GOT3 (cell line): ENCODE data around the gene FOXP1.

Experiments
- DNase-seq: peaks from one replicate; lab custom pipeline; 2025; ENCODE audit warnings: mixed read lengths; lab: John Stamatoyannopoulos, UW

The FOXP1 gene

DNA sequence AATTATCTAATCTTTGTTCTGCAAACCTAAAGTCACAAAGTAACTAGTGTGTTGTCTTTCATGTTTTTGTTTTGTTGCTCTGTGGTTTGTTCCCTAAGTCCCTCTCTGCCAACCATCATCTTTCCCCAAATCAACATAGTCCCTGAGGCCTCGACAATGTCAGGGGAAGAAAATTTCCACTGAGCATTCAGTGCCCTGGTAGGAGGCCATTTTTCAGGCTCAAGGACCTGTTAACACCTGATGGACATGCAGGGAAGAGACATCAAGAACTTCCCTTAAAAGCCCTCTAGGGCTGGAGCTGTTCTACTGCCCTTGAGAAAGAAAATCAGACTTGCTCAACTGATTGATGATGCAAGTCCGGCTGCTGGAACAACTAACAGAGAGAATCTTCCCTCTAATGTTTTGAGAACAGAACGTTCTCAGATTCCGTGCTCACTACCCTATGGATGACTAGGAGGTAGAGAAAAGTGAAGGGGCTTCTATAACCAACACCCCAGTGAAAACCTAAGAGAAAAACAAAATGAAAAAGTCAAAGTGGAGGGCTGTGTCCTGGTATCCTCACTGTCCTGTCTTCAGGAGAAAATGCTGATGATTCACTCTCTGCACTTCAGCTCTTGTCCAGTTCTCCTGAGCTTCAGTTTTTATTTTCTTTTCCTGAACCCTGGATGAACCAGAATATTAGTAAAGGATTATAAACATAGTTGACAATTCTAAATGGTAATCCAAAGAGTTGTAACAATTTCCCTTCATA, 373.1 kb downstream of the FOXP1 start:
- DNase-seq: no peak

DNA sequence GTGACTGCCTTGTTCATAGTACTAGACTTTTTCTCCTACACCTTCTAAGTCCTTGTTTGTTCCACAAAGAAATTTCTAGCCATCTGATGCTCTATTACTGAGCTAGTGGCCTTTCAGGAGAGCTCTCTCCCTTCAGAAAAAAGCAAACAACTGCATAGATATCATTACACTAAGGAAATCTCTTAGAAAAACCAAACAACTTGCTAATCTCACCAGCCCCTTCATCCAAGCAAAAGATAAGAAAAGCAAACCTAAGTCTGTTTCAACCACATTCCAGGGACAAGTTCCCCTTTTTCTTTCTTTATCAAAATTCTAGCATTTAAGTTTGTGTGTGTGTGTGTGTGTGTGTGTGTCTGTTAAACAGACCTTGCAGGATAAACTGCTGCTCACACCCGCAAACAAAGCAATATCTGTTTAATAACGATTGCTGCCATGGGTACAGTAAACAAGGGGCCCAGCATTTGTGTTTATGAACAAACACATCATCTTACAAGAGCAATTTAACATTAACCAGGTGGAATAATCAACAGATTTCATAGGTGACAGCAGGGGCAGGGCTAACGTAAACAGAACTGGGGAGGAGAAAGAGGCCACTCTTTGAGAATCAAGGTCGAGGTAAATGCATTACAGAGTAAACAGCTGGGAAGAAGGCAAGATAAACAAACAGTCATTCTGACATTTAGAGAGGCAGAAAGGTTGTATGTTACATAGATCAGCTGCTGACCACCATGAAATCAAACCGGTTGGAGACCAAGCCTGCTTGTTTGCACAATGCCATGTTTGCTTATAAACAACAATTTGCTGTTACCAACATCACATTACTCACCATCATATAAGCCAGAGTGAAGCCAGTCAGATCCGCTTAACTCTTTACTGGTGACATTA, 375.1 kb downstream of the FOXP1 start:
- DNase-seq: no peak

DNA sequence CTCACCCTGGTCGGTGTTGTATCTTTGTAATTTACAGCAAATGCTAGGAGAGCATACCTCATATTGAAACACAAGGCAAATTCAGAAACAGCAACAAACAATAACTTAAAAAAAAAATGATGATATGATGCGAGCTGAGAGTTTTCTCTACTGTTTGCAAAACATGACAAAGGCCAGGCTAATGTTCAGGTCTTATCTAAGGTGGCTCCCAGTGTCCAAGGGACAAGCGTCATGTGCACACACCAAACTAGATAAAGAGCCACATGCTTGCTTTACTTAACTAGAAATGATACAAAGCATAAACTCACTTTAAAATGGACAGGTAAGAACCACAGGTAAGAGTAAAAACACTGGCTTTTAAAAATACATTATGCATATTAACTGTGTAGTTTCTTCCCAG, 375.9 kb downstream of the FOXP1 start:
- DNase-seq: no peak

DNA sequence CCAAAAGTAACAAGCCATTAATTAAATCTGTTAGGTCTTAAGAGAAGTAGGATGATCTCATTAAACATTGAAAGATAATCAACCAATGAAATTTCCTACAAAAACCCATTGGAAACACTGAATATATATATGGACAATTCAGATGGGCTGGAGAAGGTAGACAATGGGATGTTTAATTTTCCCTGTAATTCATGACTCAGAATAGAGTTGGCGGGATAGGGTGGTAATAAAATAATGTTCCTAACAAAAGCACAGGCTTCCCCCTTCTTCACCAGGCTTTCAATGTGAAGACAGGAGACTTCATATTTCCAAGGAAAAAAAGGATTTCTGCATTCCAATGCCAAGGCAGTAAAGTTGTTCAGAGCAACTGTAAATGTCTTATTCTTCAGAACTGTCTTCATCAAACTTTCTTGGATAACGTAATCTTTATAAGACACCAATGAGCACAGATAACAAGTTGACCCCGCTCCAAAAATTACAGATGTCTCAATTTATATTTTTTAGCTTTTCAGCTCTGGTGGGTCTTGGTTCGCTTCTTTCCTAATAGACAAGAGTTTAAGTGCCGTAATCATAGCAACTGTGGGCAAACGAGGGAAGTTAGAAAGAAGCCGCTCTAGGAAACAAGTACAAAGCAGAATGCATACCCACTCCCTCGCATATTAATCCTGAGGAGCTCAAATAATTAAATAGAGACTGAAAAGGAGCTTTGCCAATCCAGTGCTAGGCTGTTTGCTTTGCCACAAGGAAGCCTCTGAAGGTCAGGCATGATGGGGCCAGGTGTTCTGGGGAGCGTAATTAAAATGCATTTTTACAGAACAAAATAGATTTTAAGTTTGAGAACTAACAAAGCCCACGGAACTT, 377.0 kb downstream of the FOXP1 start:
- no peak for DNase-seq

DNA sequence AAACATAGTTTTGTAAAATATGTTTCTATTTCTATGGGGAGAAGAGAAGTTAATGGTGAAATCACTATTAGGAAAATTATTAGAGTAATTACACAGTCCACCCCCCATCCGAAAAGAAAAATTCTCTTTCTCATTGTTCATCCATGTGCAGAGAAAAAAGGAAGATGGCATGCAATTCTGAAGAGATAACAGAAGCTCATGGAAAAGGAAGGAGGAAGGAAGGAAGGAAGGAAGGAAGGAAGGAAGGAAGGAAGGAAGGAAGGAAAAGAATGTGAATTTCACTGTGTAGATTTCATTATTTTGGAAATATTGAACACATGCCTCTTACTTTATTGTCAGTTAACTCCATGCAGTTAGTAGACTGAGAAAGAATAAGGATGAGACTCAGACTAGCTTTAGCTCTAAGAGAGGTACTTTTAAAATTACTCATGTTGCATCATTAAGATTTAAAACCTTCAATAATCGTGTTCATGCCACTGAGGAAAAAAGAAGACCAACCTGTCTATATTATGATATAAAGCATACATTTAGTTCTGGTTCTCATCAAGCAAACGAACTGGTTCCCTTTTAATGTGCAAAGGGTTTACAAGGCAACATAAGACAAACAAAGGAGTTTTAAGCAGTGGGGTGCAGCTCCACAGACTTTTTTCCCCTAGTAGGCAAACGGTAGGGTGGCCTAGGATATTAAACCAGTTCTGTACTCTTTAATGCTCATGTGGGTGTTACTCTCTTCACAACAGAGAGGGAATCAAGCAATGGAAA, 379.6 kb downstream of the FOXP1 start:
- no peak for DNase-seq

DNA sequence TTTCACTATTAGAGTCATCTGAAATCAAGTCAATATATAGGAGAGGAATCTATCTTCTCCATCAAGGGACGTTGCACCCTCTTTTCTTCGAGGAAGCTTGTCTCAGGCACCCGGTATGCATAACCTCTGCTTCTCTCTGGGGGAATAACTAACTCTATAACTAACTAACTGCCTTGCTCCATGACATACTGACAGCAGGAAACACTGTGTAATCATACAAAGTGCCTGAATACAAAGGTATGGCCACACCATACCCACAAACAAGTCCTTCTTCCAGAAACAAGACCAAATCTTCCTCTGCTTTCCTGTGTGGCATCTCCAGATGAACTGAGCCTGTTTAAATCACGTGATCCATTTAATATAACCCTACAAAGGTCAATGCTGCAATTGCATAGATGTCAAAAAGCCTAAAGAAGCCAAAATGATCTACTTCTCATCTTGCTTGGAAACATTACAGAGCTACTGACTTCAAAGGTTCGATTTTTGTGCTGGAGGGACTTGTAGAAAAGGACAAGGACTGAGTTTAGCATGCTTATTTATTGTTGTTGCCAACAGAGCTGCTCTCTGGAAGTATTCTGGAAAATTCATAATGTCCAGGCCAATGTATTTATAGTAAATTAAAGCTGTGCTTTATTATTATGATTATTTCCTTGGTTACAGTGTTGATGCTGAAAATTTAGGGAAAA, 380.5 kb downstream of the FOXP1 start:
- DNase-seq: no peak

DNA sequence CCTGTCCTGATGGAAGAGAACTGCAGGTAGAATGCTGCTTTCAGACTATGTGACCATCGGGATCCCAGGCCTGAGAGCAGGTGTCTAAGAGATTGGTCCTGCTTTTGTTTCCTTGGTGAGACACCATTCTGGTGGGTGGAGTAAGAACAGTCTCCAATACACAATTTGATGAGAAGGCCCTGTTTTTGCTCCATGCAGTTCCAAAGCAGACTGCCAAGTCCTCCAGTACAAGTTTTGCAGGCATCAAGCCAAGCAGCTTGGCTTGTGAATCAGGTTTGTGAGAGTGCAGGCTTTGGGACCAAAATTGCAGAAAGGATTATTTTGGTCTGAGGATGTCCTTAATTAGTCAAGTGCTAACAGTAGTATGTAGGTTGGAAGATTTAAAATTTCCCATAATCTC, 381.6 kb downstream of the FOXP1 start:
- no peak for DNase-seq

DNA sequence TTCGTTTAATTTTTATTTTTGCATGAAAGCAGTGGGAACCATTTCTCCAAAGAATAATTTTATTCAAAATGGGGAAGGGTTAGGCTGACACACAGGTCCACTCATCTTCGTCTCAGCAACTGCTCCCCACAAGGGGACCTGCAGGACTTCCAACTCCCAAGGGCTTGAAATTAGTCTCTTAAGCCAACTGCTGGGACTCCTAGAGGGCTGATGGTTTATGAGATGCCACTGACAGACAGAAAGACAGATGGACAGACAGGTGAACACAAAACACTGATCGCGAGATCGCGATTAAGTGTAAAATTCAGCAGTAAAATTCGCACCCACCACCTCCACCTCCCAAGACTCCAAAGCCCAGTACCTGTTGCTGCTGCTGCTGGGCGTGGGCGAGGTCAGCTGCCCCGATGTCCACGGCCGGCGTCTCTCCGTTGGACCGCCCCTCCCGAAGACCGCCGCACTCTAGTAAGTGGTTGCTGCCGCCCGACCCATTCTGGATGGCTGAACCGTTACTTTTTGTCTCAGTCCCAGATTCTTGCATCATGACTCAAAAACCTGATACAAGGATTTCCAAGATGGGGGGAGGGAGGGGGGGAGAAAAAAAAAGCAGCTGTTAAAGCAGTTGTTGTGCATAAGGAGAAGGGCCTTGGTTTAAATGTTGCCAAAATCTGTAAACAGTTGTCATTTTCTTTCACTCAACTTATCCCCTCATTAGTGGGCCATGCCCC, 385.5 kb downstream of the FOXP1 start:
- DNase-seq: no peak

DNA sequence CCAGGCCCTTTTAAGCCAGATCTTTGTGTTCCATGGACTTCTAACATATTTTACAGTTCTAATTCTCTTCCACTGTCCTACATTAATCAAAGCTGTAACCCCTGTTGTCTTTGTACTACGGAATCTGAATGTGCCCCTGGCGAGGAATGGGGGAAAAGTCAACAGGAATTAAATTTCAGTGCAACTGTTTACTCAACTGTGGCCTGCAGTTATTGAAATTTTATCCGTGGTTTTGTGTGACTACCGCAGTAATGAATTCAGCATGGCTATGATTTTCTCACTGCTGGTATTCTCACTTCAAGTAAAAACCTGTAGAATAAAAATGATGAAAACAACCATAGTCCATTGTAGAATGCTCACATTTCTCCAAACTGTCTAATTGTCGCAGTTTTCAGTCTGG, 388.0 kb downstream of the FOXP1 start:
- DNase-seq: no peak

DNA sequence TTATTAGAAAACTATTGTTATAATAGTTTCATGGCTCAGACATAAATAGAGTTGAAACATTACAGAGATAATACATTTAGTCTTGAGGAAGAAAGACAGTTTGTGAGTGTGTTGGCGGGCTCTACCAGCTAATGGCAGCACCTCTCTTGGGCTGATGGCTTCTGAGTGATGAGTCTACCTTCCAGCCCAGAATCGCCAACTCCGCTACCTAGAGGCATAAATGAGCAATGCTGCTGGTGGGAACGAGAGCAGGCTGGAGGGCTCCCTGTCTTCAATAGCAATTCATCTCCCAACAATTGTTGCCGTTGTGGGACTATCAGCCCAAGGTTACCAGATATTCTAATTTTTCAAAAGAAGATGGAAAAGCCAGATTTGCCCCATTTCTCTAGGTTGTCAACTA, 388.7 kb downstream of the FOXP1 start:
- DNase-seq: no peak

DNA sequence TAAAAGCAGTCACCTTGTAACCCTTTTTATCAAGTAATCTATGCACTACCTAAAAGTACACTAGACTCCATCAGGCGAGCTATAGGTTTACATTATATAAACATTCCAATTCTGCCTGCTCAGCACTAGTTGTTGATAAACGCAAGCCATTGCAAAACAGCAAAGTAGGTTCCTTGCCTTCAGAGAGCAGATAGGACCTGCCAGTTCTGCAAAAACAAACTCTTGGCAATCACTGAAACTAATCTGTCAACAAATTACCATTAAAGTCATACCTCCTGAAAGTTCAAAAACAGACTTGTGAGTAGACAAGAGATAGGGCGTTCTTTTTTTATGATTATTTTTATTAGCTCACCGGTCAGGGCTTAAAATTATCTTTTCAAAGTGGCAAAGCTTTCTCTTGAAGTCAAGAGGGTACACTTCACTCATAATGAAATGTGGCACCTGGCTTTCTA, 392.5 kb downstream of the FOXP1 start:
- no peak for DNase-seq

DNA sequence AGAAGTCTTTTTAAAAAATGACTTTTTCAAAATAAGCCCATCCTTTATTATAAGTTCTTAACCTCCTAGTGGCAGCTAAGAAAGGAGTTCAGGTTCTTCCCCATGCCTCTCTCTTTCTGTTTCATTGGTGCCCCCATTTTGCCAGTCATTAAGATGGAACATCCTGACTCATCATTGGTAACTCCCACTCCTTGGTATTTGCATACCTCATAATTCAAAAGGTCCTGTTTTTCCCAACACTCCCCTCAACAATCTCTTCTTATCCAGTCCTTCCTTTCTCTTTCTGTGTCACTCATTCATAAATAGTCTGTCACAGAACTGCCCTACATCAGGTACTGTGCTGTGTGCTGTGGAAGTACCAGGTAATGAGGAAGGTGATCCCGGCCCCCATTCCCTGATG, 394.0 kb downstream of the FOXP1 start:
- no peak for DNase-seq

DNA sequence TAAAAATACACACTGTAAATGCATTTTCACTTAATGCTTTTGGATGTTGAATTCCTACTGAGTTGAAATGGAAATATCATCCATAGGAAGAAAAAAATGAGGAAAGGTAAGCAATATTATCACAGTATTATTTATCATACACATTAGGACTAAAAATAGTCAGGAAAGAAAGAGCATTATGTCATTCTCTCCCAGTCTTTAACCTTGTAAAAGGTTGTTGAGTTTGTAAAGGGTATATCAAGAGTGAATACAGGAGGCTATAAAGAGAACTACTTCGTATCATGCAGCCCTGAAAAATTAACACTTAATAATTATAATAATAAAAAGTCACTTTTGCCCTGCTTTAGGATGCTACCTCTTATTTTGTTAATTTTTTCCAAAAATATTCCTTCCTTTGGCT, 395.8 kb downstream of the FOXP1 start:
- no peak for DNase-seq

DNA sequence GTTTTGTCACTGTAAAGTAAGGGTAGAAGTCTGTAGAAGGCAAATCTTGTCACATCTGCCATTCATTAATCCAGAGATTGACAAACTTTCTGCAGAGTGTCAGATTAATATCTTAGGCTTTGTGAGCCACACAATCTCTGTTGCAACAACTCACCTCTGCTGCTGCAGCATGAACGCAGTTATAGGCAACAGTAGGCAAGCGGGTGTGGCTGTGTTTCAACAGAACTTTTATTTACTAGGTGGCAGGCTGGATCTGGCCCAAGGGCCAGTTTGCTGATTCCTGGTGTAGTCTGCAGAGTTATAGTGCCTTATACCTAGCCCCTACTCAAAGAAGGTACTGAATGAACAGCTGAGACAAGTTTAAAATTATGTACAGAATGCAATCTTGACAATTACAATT, 396.7 kb downstream of the FOXP1 start:
- DNase-seq: no peak

DNA sequence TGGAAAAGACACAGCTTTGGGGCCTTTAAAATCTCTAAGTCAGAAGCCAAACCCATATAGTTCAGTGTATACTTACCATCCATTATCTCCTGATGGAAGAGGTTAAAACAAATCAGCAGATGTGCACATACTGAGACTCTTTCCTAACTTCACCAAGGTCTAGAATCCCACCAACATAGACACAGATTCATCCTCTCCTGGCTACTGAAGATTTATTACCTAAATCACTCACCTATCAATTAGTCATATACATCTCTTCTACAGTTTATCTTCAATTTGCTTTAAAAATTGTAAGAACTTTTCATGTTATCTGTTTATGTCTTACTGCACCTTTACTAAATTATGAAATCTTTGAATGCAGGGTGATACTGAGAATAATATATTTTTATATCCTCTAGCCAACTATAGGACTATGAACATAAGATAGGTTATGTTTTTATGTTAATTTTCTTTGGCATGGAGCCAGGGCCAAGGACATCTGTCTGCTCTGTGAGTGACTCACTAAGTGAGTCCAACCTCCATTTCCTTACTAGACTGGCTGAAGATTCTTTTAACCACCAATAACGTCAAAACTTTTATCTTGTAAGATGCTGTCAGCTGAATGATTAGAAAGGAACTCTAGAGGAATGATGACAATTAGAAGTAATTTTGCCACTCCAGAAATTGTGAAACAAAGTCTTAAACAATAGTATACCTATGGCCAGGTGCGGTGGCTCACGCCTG, 397.6 kb downstream of the FOXP1 start:
- DNase-seq: no peak

DNA sequence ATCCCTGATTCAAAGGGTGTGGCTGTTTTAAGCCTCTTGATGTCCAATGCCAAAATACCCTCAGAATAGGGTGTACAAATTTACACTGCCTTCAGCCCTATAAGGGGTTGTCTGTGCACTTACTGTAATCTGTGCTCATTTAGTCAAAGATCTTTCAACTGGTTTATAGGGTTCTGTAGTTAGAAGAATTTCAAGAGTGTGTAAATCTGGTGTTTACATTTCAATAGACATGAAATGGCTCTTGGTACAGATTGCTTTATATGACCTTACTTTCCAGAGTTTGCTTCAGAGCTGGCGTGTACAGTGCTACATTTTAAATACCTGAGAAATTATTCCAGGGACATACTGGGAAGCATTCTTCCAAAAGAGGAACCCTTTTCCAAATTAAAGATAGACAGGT, 399.3 kb downstream of the FOXP1 start:
- no peak for DNase-seq

DNA sequence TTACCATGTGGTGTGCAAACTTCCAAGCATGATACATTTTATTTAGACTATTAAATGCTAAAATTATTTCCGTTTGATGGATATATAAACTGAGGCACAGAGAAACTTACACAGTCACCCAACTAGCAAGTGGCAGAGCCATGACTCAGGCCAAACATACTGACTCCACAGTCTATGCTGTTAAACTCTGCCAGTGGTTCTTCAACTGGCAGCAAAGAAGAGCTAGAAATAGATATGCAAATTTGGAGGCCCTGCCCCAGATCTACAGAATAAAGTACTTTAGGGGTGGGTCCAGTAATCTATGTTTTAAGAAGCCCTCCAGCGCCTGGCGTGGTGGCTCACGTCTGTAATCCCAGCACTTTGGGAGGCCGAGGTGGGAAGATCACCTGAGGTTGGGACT, 400.0 kb downstream of the FOXP1 start:
- no peak for DNase-seq

DNA sequence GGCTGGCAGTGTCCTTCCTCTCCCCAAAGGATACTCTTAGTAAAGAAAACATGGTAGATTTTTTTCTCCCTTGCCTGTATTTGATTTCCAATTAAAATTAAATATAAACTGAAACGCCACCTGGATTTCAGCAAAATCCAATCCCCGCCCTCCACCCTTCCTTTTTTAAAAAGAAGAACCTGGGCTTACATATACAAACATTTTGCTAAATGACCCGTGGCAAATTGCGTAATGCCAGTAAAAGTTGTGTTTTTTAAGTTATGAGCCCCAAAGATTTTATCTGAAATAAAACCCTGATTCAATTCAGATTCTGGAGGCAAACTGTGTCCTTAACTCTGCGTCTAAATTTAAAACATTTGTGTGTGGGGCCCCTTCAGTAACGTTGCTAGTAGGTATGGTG, 403.0 kb downstream of the FOXP1 start:
- no peak for DNase-seq

DNA sequence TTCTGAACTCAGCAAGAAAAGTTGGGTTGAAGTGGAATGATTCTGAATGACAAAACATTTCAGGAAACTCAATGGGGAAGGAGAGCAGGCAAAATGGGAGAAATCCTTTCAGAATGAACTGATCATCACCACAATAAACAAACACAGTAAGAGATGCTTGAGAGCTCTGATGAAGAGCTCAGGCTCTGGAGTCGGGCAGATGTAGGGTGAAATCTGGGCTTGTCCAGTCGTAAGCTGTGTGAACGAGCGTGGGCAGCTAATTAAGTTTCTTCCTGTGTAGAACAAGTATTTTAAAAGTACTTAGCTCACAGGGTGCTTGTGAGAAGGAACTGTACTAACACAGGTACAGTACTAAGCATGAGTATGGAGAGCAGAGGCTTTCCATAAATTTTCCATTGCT, 406.2 kb downstream of the FOXP1 start:
- DNase-seq: no peak

DNA sequence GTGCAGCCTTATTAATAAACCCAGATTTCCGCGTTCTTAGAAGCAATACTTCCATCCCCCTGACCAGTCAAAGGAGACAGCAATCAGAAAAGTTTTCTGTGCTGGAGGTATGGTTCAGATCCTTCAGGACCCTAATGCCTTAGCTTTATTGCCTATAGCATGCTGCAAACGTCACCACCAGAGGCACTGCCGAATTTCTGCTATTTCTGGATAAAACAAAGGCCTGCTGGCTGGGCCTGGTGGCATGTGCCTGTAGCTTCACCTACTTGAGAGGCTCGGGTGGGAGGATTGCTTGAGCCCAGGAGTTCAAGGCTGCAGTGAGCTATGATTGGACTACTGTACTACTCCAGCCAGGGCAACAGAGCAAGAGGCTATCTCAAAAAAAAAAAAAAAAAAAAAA, 407.2 kb downstream of the FOXP1 start:
- no peak for DNase-seq
